ENCODE results near the gene IFITM5.

DNA sequence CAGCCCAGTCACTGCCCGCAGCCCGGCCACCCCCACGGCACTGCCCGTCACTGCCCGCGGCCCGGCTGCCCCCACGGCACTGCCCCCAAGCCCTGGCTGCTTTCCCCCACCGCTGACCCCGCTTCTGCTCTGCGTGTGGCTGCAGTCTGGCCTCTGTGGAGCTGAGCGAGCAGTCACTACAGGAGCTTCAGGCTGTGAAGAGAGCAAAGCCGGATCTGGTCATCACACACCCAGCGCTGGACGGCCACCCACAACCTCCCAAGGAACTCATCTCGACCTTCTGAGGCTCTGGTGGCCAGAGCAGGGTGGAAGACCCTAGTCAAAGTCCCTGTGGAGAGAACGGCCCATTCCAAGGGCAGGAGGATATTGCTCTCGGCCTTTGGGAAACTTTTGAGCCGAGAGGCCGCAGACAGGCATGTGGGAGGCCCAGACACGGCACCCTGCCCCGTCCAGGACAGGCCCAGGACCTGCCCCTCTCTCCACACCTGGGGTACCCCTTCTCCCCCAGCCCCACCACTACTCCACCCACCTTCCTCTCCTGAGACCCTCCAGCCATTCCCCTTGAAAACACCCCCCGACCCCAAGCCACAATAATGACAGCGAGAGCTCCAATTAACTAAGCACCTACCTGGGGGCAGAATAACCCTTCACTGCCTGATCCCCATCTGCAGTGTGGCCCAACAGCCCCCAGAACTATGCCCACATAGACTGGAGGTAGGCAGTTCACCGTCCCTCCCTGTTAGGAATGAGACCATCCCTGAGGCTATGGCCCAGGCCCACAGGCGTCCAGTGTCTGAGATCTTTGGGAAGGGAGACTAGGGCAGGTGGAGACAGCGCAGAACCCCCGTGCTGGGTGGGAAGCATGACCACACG lies 14.1 kb downstream of the IFITM5 start:
- no peak for TF ChIP-seq TAF1 (IDR thresholded peaks at IDR 0.05; ENCODE audit: borderline replicate concordance, insufficient read depth, low read length)
- no peak for TF ChIP-seq SIN3A (IDR thresholded peaks at IDR 0.05; ENCODE audit: borderline replicate concordance, insufficient read depth, low read length)
- no peak for TF ChIP-seq POLR2AphosphoS5 (IDR thresholded peaks at IDR 0.05; ENCODE audit: low read depth, low read length)
- no peak for TF ChIP-seq REST (IDR thresholded peaks at IDR 0.05; ENCODE audit: insufficient read depth in 1 of 2, low read depth in 2 of 2, low read length in 2 of 2)

Data from PFSK-1 (cell line).